HUES64 (cell line): ENCODE results near the gene DBNDD2.

Experiments
- H3K27ac ChIP-seq: 2 replicates; pipeline ENCODE4 v1.7.0; 2013; ENCODE audit warnings: low read depth, low read length, inconsistent platforms
- H3K27me3 ChIP-seq: 2 replicates; pipeline ENCODE4 v1.6.1; 2013; ENCODE audit warnings: mild to moderate bottlenecking, low read length; ENCODE audit not compliant: insufficient read depth
- H3K36me3 ChIP-seq: 2 replicates; pipeline ENCODE4 v1.6.1; 2013; ENCODE audit warnings: mild to moderate bottlenecking, low read length; ENCODE audit not compliant: insufficient read depth
- H3K4me1 ChIP-seq: 2 replicates; pipeline ENCODE4 v1.6.1; 2013; ENCODE audit warnings: mild to moderate bottlenecking, low read length, moderate library complexity; ENCODE audit not compliant: insufficient read depth
- H3K4me3 ChIP-seq: 2 replicates; pipeline ENCODE4 v1.5.1; 2013; ENCODE audit warnings: mild to moderate bottlenecking, low read length, moderate library complexity
- H3K9ac ChIP-seq: 2 replicates; pipeline ENCODE4 v1.6.1; 2013; ENCODE audit warnings: mild to moderate bottlenecking, low read depth, low read length
- H3K9me3 ChIP-seq: 2 replicates; pipeline ENCODE4 v1.6.1; 2013; ENCODE audit warnings: low read depth, low read length; ENCODE audit not compliant: insufficient read depth
- WGBS: fragments of 150-250, 120-280 bp; methylation state at CpG from one replicate; pipeline ENCODE4 v1.1.7; 2013; ENCODE audit warnings: missing lambda C conversion rate; 5-methylcytosine and 5-hydroxymethylcytosine counted together

Gene DBNDD2

DNA sequence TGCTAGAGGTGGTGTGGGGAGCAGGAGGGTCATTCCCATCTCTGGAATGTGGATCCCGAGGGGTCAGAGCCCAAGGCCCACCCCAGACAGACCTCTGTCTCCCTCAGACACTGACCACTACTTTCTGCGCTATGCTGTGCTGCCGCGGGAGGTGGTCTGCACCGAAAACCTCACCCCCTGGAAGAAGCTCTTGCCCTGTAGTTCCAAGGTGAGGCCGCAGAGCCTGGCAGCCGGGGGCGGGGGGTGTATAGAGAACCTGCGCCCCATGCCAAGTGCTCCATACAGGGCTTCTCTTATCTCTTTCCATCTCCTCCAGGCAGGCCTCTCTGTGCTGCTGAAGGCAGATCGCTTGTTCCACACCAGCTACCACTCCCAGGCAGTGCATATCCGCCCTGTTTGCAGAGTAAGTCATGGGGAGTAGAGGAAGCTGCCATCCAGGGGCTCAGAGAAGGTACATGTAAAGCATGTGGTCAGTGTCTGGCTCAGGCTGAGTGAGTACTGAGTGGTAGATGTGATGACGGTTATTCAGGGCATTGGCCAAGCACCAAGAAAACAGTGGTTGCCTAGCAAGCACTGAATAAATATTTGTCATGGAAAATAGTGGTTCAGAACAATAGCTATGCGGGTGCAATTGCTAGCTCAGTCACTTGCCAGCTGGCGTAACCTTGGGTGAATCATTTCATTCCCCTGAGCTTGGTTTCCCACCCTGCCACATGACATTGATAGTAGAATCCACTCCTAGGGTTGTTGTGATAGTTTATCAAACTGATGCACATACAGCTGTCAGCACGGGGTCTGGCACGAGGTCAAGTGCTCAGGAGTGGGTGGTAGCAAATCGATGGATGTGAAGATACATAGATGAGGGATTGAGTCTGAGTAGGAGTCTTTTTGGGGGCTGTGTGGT is 11.4 kb downstream of the DBNDD2 start:
- no peaks in the 10 kb centered on the region for H3K9me3 ChIP-seq
- no peak overlapping the region for H3K4me3 ChIP-seq
- peaks cover 4% of the 10 kb centered on the region; the same call in 1 of the 2 replicates for H3K4me1 ChIP-seq
- H3K27ac ChIP-seq, result no peak overlapping the region
- H3K9ac ChIP-seq, result no peak overlapping the region
- H3K27me3 ChIP-seq, result no peaks in the 10 kb centered on the region
- WGBS, result 93% methylated on average over 17 of the region's 17 CpGs
- H3K36me3 ChIP-seq, result peaks cover 59% of the 10 kb centered on the region

DNA sequence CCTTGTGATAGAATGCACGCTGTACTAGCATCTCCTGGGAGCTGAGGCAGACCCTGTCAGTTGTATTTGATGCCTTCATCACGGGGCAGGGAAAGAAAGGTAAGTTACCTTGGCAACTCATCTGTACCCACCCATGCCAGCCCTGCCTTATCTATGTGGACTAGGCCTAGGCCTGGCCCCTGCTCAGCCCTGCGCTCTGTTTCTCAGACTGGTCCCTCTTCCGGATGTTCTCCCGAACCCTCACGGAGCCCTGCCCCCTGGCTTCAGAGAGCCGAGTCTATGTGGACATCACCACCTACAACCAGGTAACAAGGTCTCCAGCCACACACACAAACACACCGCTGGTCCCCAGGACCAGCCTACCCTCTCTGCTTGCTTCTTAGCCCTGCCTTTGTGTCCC is 12.0 kb downstream of the DBNDD2 start:
- H3K9ac ChIP-seq, result no peak overlapping the region
- peaks cover 4% of the 10 kb centered on the region; the same call in 1 of the 2 replicates for H3K4me1 ChIP-seq
- no peaks in the 10 kb centered on the region for H3K27me3 ChIP-seq
- no peak overlapping the region for H3K4me3 ChIP-seq
- H3K9me3 ChIP-seq, result no peaks in the 10 kb centered on the region
- H3K36me3 ChIP-seq, result peaks cover 64% of the 10 kb centered on the region
- 95% methylated on average over 8 of the region's 8 CpGs for WGBS
- no peak overlapping the region for H3K27ac ChIP-seq

DNA sequence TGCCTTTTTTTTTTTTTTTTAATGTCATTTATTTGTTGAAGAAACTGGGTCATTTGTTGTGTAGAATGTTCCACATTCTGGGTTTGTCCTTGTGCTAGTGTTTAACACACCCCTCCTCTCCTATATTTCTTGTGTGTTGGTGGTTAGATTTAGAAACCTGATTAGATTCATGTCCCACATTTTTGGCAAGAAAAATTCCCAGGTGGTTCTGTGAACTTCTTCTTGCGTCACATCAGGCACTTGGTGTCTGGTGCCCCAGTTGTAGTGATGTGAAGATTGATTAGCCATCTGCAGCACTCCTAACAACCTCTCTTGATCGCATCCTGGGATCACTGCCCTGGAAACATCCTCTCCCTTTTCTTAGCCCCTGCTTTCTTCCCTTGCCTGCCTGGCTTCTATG is 15.6 kb downstream of the DBNDD2 start:
- Histone ChIP-seq H3K4me1 (no peaks in the 10 kb centered on the region), H3K9ac (no peak overlapping the region), H3K27ac (no peak overlapping the region), H3K4me3 (no peak overlapping the region), H3K9me3 (no peaks in the 10 kb centered on the region), H3K27me3 (no peaks in the 10 kb centered on the region), H3K36me3 (peaks cover 67% of the 10 kb centered on the region)
- 87% methylated on average over 2 of the region's 2 CpGs for WGBS

DNA sequence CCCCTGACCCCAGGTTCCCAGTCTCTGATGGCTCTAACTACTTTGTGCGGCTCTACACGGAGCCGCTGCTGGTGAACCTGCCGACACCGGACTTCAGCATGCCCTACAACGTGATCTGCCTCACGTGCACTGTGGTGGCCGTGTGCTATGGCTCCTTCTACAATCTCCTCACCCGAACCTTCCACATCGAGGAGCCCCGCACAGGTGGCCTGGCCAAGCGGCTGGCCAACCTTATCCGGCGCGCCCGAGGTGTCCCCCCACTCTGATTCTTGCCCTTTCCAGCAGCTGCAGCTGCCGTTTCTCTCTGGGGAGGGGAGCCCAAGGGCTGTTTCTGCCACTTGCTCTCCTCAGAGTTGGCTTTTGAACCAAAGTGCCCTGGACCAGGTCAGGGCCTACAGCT is 17.5 kb downstream of the DBNDD2 start:
- H3K4me3 ChIP-seq, result no peak overlapping the region
- H3K9ac ChIP-seq, result no peak overlapping the region
- no peaks in the 10 kb centered on the region for H3K9me3 ChIP-seq
- H3K36me3 ChIP-seq, result peaks cover 53% of the 10 kb centered on the region
- H3K4me1 ChIP-seq, result no peaks in the 10 kb centered on the region
- 97% methylated on average over 17 of the region's 17 CpGs for WGBS
- H3K27ac ChIP-seq, result no peak overlapping the region
- H3K27me3 ChIP-seq, result no peaks in the 10 kb centered on the region

DNA sequence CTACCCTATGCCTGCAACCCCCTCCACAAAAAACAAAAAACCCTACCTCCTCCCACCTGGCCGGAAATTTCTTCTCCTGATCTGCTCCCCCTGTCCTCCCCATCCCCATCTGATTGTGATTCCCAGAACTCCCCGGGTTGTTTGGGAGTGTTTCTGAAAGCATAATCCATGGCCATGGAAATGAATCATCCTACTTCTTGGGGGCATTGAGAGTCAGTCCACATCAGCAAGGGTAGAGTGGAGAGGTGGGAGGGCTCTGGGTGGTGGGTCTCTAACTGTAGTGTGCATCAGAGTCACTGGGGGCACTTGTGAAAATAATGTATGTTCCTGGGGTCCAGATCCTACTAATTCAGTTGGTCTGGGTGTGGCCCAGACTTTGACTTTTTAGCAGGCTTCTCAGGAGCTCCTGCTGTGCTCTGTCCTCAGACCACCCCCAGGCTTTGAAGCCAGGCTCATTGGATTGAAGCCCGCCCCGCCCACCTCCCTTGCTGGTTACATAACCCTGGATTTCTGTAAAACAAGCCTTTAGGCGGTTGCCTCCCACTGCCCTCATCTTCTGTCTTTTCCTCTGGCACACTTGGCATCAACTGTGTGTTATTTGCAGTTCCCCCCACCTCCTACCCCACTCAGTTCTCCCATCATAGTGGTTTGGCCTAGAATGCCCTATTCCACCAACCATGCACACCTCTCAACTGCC is 18.4 kb downstream of the DBNDD2 start:
- H3K27ac ChIP-seq, result no peak overlapping the region
- WGBS, result 81% methylated on average over 5 of the region's 5 CpGs
- no peaks in the 10 kb centered on the region for H3K4me1 ChIP-seq
- no peaks in the 10 kb centered on the region for H3K27me3 ChIP-seq
- no peak overlapping the region for H3K9ac ChIP-seq
- H3K9me3 ChIP-seq, result no peaks in the 10 kb centered on the region
- peaks cover 44% of the 10 kb centered on the region for H3K36me3 ChIP-seq
- no peak overlapping the region for H3K4me3 ChIP-seq

DNA sequence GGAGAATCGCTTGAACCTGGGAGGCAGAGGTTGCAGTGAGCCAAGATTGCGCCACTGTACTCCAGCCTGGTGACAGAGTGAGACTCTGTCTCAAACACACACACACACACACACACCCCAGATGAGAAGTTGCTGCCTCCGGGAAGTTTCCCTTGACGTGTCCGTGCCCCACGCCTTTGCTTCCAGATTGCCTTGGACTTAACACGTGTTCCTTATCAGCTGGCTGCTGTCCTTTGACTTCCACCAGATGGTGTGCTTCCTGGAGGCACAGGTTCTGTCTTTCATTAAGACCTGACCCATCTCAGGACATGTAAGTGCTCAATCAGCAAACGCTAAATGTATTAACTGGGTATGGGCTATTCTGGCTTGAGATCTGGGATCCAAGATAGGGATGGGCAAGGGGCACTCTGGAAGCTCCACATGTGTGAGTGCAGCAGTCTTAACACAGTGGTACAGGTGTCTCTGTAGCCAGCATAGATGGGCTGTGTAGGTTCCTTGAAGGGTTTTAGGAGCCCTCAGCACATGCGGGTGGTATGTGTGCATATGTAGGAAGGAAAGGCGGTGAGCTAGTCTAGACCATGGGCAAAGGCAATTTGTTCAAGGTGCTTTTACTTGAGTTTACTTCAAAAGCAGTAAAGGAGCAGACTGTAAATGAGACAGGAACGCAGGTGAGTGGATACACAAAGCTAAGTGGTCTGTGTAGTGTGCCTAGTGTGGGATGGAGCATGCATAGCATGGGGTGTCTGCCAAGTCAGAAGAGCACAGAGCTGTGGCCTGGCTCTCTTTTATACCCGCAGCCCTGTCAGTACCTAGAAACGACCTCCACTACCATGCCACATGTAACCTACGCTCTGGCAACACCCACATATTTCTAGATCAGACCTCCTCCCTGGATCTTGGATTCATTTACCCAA is 19.4 kb downstream of the DBNDD2 start:
- no peaks in the 10 kb centered on the region for H3K4me1 ChIP-seq
- H3K27ac ChIP-seq, result no peak overlapping the region
- WGBS, result 89% methylated on average over 14 of the region's 14 CpGs
- no peaks in the 10 kb centered on the region for H3K9me3 ChIP-seq
- no peaks in the 10 kb centered on the region for H3K27me3 ChIP-seq
- peaks cover 34% of the 10 kb centered on the region for H3K36me3 ChIP-seq
- H3K4me3 ChIP-seq, result no peak overlapping the region
- no peak overlapping the region for H3K9ac ChIP-seq

DNA sequence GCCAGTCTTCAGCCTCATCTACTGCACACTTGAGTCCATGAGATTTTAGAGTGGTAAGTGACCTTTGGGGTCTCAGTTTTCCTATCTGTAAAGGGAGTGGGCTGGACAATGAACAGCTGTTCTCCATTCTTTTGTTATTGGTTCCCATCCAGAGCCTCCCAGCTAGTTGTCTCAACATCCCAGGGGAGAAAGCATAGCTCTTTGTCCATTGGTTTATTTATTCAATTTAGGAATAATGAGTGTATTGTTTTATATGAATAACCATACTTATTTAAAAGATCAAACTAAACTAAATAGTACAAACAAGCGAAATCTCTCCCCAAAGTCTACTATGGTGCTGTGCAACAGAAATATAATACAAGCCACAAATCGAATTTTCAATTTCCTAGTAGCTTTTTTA is 21.5 kb downstream of the DBNDD2 start:
- H3K9ac ChIP-seq, result no peak overlapping the region
- no peaks in the 10 kb centered on the region for H3K9me3 ChIP-seq
- no peaks in the 10 kb centered on the region for H3K27me3 ChIP-seq
- H3K27ac ChIP-seq, result no peak overlapping the region
- H3K4me3 ChIP-seq, result no peak overlapping the region
- 83% methylated on average over 2 of the region's 2 CpGs for WGBS
- no peaks in the 10 kb centered on the region for H3K4me1 ChIP-seq
- peaks cover 17% of the 10 kb centered on the region for H3K36me3 ChIP-seq

DNA sequence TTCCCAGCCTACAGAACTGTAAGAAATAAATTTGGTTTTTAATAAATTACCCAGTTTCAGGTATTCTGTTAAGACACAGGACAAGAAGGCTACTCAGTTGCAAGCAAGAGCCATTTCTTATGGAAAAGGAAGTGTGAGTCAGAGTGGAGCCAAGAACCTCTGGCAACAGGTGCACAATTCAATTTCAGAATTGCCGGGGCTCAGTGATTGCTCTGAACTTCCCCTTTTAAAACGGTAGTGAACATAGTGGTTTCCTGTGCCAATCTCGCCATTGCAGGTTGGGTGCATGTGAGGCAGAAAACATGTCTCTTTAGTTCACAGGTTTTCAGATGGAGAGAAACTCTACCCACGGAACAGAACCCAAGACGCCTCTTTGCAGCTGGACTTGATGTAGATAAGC is 24.2 kb downstream of the DBNDD2 start:
- Histone ChIP-seq H3K27me3 (no peaks in the 10 kb centered on the region), H3K4me1 (no peaks in the 10 kb centered on the region), H3K9me3 (no peaks in the 10 kb centered on the region), H3K9ac (no peak overlapping the region), H3K36me3 (0 out of 2 replicates have a peak, but pooled peaks cover 3% of the 10 kb centered on the region), H3K27ac (no peak overlapping the region), H3K4me3 (no peak overlapping the region)
- 93% methylated on average over 5 of the region's 5 CpGs for WGBS

DNA sequence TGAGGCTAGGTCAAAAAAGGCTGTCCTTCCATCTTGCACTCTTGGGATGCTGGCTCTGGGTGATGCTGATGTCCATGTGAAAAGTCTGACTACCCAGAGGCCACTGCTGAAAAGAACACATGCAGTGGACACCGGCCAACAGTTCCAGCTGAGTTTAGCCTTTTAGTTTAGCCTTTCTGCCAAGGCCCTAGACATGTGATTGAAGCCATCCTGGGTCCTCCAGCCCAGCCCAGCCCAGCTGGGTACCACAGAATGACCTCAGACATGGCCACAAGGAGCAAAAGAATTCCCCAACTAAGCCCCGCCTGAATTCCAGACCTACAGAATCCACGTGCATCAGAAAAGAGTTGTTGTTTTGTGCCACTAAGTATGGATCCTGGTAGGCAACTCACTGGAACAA is 25.2 kb downstream of the DBNDD2 start:
- Histone ChIP-seq H3K4me3 (no peak overlapping the region), H3K4me1 (no peaks in the 10 kb centered on the region), H3K27me3 (no peaks in the 10 kb centered on the region), H3K9me3 (no peaks in the 10 kb centered on the region), H3K36me3 (0 out of 2 replicates have a peak, but pooled peaks cover 3% of the 10 kb centered on the region), H3K27ac (no peak overlapping the region), H3K9ac (no peak overlapping the region)
- 84% methylated on average over 3 of the region's 3 CpGs for WGBS

DNA sequence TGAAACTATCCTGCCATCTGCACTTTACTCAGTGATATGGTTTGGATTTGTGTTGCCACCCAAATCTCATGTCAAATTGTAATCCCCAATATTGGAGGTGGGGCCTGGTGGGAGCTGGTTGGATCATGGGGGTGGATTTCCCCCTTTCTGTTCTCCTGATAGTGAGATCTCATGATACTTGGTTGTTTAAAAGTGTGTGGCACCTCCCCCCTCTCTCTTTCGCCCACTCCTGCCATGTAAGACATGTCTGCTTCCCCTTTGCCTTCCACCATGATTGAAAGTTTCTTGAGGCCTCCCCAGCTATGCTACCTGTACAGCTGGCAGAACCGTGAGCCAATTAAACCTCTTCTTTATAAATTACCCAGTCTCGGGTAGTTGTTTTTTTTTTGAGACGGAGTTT is 25.9 kb downstream of the DBNDD2 start:
- Histone ChIP-seq H3K27ac (no peak overlapping the region), H3K27me3 (no peaks in the 10 kb centered on the region), H3K4me3 (no peak overlapping the region), H3K4me1 (no peaks in the 10 kb centered on the region), H3K9ac (no peak overlapping the region), H3K9me3 (no peaks in the 10 kb centered on the region), H3K36me3 (0 out of 2 replicates have a peak, but pooled peaks cover 3% of the 10 kb centered on the region)
- WGBS, result 97% methylated on average over 4 of the region's 4 CpGs
